ENCODE data around the gene DSP.

Gene DSP, protein sequence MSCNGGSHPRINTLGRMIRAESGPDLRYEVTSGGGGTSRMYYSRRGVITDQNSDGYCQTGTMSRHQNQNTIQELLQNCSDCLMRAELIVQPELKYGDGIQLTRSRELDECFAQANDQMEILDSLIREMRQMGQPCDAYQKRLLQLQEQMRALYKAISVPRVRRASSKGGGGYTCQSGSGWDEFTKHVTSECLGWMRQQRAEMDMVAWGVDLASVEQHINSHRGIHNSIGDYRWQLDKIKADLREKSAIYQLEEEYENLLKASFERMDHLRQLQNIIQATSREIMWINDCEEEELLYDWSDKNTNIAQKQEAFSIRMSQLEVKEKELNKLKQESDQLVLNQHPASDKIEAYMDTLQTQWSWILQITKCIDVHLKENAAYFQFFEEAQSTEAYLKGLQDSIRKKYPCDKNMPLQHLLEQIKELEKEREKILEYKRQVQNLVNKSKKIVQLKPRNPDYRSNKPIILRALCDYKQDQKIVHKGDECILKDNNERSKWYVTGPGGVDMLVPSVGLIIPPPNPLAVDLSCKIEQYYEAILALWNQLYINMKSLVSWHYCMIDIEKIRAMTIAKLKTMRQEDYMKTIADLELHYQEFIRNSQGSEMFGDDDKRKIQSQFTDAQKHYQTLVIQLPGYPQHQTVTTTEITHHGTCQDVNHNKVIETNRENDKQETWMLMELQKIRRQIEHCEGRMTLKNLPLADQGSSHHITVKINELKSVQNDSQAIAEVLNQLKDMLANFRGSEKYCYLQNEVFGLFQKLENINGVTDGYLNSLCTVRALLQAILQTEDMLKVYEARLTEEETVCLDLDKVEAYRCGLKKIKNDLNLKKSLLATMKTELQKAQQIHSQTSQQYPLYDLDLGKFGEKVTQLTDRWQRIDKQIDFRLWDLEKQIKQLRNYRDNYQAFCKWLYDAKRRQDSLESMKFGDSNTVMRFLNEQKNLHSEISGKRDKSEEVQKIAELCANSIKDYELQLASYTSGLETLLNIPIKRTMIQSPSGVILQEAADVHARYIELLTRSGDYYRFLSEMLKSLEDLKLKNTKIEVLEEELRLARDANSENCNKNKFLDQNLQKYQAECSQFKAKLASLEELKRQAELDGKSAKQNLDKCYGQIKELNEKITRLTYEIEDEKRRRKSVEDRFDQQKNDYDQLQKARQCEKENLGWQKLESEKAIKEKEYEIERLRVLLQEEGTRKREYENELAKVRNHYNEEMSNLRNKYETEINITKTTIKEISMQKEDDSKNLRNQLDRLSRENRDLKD (N-terminal part only)

DNA sequence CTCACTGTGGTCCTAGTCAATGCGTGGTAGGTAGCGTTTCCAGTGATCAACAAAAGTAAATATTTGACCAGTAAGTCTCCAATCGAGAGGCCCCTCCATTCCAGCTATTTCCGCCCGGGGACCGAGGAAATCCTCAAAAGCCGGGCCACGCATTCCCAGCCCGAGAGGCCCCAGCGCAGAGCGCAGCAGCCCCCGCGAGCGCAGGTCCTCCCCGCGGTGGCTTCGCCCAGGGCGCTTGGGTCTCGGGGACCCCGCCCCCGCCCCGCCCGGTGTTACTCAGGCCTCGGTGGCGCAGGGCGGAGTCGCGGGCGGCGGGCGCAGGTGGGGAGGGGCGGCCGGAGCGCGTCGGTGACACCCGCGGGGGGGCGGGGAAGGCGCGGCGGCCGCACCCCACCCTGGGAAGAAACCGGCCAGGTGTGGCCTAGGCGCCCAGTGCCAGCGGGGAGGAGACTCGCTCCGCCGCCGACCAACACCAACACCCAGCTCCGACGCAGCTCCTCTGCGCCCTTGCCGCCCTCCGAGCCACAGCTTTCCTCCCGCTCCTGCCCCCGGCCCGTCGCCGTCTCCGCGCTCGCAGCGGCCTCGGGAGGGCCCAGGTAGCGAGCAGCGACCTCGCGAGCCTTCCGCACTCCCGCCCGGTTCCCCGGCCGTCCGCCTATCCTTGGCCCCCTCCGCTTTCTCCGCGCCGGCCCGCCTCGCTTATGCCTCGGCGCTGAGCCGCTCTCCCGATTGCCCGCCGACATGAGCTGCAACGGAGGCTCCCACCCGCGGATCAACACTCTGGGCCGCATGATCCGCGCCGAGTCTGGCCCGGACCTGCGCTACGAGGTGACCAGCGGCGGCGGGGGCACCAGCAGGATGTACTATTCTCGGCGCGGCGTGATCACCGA is at the start of gene DSP:
Gene DSP (plus strand): TSS at position 497 of the 890 bp plus-strand sequence. CDS start 245 bp downstream, at position 742.
- DNase-seq (ENCODE audit: low read depth): no peak

DNA sequence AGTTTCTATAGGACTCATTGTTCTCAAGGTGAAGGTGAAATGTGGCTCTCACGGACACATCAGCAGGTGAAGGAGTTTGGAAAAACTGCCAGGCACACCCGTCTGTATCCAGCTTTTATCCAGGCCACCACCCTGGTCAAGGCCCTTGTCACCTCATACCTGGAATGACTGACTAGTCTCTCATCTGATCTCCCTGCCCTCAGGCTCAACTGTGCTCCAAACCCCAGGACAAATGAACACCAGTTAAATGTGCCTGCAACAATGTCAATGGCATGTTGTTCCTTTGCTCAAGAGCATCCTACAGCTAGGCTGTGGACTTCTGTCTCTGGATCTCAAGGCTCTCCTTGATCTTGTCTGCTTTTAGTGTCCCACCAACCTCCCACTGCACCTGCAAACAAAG is 47.6 kb upstream of the DSP start:
- DNase-seq (ENCODE audit: low read depth): no peak

DNA sequence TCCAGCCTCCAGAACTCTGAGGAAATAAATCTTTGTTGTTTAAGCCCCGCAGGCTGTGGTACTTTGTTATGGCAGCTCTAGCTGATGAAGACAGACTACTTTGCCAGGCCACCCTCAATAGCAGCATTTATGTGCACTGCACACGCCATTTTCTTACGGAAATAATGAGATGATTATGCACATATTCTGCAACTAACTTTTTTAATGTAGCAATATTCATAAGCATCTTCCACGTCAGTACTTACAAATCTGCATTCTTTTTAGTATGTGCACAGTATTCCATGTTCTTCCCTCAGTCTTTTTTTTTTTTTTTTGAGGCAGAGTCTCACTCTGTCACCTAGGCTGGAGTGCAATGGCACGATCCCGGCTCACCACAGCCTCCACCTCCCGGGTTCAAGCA is 46.8 kb upstream of the DSP start:
- no peak for DNase-seq (ENCODE audit: low read depth)

DNA sequence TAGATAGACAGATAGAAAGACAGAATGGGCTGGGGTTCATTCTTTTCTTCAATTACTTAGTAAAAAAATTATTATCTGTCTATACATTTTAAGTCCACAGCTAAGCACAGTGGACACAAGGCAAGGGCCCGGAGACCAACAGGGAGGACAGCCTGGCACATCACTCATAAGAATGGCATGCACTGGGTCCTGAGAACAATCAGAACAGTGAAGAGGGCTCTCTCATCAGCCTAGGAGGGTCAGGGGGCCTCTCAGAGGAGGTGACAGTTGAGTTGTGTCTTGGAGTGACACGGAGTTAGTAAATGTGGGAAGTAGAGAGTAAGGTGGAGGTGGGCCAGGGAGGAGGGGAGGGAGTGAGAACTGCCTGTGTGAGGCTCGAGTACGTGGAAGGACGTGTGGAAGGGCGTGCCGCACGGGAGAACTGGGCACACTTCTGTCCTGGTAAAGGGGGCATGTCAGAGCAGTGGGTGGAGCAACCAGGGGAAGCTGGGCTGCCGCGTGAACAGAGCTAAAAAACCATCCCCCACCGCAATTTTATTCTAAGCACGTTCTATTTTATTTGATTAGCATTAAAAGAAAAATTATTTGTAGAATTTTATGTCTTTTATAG is 45.1 kb upstream of the DSP start:
- no peak for DNase-seq (ENCODE audit: low read depth)

DNA sequence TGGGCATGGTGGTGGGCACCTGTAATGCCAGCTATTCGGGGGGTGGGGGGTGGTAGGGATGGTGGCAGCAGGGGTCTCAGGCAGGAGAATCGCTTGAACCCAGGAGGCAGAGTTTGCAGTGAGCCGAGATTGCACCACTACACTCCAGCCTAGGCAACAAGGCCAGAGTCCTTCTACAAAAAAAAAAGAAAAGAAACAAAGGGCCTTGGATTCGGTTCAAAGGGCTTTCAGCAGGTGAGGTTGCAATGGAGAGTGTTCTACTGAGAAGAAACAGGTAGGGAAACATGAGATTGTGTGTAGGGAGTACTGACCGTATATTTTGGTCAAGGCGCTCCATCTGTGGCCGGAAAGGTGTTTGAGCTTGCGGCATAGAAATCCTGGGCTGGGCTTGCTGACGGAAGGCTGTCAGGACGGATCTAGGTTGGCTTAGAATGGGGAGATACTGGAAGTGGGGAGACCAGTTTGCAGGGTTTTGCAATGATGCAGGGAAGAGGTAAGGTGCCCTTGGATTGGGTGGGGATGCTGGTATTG is 40.7 kb upstream of the DSP start:
- DNase-seq (ENCODE audit: low read depth): no peak

DNA sequence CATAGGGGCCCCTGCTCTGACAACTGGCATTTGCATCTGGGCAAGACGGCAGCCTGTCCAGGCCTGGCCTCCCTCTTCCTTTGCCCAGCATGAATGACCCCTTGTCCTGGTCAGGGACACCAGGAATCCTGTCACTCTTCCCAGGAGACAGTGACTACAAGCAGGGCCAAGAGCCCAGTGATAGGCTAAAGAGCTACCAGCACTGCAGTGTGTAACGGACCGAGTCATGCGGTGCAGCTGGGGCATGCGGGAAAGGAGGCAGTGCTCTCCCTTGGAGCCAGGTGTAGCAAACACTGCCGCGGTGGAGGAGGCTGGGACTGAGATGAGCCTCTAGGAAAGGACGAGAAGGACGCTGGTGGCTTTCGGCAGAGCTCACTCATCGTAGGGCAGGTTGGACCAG is 38.7 kb upstream of the DSP start:
- DNase-seq (ENCODE audit: low read depth): no peak

DNA sequence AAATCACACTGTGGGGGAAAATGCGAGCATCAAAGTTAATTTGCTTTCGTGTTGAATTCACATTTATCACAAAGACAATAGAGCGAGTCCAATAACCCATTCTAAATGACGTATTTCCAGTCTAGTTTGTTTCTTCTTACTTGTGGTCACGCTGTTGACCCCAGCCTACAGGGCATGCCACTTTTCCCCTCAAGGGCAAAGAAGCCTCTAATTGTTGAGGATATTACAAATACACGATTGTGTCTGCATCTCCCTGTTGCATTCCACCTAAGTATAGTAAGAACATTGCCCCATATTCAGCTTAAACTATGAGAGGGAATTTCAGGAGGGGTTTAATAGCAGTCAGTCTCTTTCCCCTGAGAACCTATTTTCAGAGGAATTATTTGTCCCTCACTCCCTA is 37.4 kb upstream of the DSP start:
- no peak for DNase-seq (ENCODE audit: low read depth)

DNA sequence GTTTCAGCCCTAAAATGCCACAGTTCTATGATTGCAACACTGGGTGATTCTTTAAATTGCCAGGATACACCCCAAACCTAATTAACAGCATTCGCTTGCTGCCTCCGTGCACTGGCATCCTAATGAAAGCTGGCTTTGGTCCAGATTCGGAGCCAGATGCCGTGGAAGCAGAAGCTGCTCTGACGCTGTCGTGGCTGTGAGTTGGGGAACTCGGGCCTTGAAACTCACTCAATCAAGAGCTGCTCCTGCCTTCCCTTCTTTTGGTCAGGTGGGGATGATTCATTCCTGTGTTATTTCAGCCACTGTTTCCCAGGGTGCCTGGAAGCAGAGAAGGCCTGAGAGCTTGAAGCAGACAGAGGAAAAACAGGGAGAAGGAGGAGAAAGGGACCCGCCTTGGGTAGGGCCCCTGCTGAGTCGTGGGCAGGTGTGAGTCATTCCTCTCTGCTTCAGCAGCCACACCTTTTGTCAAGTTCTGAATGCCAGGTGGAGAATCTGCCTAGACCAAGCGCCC is 36.2 kb upstream of the DSP start:
- peak; percentile 31 for DNase-seq (ENCODE audit: low read depth)

DNA sequence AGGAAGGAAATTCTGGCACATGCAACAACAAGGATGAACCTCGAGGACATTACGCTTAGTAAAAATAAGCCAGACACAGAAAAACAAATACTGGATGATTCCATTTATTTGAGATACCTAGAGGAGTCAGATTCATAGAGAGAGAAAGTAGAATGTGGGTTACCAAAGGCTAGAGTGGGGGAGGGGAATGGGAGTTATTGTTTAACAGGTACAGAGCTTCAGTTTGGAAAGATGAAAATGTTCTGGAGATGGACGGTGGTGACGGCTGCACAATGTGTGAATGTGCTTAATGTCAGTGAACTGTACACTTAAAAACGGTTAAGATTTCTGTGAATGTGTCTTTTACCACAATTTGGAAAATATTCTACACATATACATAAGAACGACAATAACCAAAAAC is 33.9 kb upstream of the DSP start:
- DNase-seq (ENCODE audit: low read depth): no peak

DNA sequence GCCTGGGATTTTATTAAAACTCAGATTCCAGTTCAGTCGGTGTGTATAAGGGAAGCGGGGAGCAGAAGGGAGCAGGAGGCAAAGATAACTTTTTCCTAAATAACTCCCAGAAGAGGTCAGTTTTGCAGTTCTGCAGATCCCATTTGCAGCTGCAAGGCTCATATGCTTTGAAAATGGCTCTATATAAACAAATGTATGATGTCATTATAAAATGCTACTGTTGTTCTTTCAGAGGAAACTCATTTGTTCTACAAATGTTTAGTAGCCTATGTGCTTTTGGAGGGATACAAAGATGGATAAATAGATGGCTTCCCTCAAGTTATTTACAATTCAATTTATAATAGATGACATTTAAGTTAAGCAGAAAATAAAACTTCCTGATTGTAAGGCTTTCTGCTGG is 29.2 kb upstream of the DSP start:
- no peak for DNase-seq (ENCODE audit: low read depth)

DNA sequence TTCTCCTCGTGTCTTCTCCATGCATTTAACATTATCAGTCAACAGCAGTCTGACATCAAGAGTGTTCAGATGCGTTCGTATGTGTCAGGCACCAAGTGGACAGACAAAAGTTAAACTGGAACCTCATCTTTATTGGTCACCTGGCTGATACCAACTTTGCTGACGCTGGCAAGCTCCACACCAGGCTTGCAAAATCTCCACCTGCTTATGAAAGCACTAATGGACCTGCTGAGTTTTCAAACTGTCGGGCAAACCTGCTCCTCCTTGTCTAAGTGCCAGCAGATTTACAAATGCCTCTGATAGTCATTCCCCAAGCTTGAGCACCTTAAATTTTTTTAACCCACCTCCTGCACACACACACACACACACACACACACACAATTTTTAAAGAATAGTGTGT is 27.9 kb upstream of the DSP start:
- no peak for DNase-seq (ENCODE audit: low read depth)

DNA sequence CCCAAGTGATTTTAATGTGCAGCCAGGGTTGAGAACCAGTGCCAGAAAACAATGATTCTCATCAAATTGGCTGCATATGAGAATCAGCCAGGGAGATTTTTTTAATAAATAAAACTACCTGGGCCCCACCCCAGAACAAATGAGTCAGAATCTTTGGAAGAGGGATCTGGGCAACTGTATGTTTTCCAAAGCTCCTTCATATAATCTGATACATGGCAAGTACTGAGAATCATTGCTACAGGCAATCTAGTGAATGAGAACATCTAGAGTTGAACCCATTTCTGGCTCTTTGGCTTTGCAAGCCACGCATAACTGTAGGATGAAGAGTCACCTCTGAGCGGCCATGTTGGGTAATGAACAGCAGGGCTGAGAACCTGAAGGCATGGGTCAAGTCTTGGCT is 26.1 kb upstream of the DSP start:
- no peak for DNase-seq (ENCODE audit: low read depth)

DNA sequence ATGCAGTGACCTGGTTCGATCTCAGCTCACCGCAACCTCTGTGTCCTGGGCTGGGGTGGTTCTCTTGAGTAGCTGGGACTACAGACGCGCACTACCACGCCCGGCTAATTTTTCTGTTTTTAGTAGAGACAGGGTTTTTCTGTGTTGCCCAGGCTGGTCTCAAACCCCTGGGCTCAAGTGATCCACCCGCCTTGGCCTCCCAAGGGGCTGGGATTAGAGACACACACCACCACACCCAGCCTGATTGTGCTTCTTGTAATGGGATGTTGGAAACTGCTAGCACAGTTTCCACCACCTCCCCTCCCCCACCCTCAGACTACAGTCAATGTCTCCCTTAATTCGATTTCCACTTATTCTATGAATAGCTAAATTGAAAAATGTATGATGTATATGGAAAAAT is 22.6 kb upstream of the DSP start:
- DNase-seq (ENCODE audit: low read depth): no peak

DNA sequence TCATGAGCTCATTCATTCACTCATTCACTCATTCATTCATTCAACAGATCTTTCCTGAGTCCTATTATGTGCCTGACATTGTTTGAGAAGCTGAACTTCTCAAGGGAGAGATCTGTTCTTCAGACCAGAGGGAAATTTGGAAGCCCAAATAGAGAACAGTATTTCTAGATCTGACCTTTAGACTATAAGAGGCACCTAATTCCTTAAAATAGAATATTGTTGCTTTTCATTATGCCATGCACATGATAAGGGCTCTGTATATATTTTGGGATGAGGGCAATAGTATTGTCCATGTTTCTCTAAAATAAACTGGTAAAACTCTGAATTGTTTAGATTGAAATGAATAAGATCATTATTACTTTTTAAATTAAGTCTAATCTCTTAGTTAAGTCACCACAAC is 18.6 kb upstream of the DSP start:
- no peak for DNase-seq (ENCODE audit: low read depth)

DNA sequence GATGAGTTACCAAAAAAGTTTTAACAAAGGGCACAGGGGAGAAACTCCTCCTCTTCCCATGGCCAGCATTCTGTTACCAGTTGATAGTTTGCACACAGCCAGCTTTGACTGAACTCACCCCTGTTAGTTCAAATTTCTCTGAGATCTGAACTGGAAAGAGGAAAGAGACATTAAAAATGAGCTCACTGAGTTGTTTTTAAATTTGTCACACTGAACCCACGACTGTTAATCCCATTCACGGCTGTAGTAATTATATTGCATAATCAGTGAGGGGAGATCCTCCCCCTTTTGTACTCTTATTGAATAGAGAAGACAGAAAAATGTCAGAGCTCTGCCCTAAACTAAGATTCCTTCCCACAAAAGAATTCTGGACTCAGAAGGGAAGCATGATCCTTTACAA is 17.5 kb upstream of the DSP start:
- no peak for DNase-seq (ENCODE audit: low read depth)

DNA sequence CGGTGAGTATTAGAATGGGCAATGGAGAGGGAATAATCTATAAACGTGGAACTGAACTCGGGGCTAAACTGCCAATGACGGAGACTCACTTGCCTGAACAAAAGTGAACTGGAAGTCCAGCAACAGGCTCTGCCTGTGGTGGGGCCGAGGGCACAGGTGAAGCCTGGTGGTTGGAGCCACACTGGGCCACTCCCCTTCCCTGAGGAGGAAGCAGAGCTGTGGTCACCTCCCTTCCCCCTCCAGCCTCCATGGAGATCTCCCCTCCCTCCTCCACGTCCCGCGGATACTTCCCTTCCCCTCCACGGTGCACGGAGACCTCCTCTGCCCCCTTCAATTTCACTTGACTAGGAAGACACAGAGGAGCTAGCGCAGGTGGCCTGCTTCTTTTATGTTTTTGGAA is 14.7 kb upstream of the DSP start:
- no peak for DNase-seq (ENCODE audit: low read depth)

DNA sequence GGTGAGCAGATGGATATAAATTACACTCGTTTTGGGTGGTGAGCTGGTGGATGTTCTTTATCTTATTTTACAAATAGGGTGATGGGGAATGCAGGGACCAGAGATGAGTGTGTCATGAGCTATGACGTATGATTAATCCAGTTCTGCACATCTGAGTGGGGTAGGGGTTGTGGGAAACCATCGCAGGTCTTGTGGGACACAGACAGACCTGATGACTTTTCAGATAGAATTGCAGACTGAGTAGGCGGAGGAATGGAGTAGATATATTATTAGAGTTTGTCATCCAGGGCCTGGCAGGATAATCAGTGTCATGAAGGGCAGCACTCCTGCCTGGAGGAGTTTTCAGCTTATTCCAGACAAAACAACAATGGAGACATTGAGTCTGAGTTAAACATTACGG is 12.9 kb upstream of the DSP start:
- peak; percentile 68 for DNase-seq (ENCODE audit: low read depth)

DNA sequence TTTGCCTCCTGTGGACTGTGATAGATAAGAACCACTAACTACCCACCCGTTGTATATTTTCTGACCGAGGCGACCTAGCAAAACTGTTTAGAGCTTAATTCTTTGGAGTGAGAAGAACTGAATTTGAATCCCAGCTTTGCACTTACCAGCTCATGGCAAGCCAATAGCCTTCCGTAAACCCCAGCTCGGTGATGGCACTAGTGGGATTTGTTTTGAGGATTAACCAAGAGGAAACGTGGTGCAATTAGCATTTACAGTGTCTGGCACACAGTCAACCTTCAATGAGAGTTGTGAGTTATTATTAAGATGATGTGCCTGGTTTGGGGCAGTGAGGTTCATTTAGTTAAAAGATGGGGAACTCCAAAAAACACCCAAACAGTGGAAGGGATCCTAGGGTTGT is 12.3 kb upstream of the DSP start:
- no peak for DNase-seq (ENCODE audit: low read depth)

DNA sequence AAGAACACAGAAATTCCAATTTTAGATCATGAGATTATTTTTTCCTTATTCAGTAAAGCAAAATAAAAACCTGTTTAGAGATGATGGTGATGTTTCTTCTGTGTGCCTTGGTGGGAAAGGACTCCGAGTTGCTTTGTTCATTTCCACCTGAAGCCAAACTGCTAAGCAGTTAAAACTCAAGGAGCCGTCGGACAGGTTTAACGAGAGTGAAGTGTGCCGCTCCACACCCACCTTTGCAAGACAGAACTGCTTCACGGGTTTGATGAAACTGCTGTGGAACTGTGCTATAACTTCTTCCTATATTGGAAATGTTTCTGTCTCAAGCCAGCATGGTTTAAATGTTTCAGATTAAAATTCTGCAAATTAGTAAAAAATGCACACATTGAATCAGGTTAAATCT is 9.2 kb upstream of the DSP start:
- no peak for DNase-seq (ENCODE audit: low read depth)

DNA sequence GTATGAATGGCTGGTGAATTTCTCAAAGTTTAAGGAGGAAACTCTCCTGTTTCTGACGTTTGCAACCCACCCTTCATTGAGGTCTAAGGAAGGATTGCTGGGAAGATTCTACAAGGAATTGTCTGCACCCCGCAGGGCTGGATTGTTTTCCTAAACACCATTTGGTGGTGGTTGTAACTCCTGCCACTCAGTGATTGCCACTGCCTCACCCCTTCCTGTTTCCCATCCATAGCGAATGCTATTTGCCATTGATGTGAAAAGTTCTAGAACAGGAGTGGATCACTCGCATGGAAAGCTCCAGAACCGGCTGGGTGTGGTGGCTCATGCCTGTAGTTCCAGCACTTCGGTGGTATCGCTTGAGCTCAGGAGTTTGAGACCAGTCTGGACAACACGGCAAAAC is 8.7 kb upstream of the DSP start:
- DNase-seq (ENCODE audit: low read depth): no peak

DNA sequence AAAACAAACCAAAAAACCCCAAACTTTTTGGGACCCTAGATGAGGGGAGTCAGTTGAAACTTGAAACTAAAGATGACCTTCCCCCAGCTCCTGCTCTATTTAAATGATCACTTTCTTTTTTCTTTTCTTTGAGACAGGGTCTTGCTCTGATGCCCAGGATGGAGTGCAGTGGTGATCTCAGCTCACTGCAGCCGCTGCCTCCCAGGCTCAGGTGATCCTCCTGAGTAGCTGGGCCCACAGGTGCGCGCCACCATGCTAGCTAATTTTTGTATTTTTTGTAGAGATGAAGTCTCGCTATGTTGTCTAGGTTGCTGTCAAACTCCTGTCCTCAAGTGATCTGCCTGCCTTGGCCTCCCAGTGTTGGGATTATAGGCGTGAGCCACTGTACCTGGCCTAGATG is 7.3 kb upstream of the DSP start:
- no peak for DNase-seq (ENCODE audit: low read depth)
